Myocyte (in vitro differentiated cells): ENCODE data around the gene KHDC3L. TPM values are rescaled to one million over a fixed set of nuclear protein-coding genes. Genes with fewer than 3 reads are reported as not detected.
A peak's percentile ranks its signal among the peaks of the same experiment; 100 is the strongest.

Experiments
- DNase-seq: peaks from one replicate; pipeline ENCODE4 v3.0.0-alpha.2; 2012; ENCODE audit warnings: low read depth
- polyA plus RNA-seq: library from polyadenylated mRNA; unstranded; fragments of >200 nt; gene quantifications from one replicate; pipeline ENCODE4 v1.2.1, GENCODE V29; 2012; ENCODE audit warnings: missing spikeins
- total RNA-seq: library from RNA; depleted of rRNA; stranded (reverse); fragments of >200 nt; gene quantifications from 2 replicates; pipeline ENCODE4 v1.2.3, GENCODE V29; 2014

Gene KHDC3L
- total RNA-seq = not detected in 2 replicates
- not detected for polyA plus RNA-seq

- DNase-seq = no peak
These were observed at the start of gene KHDC3L for GRCh38 chr6:73362358-73362757. TSS of gene KHDC3L (plus strand) at chr6:73362658. CDS start at chr6:73362730, 72 bp downstream.

GRCh38 chr6:73314577-73315492 is 47.6 kb upstream of the KHDC3L start:
- DNase-seq = no peak

- DNase-seq = no peak
These were observed 39.1 kb upstream of the KHDC3L start for GRCh38 chr6:73323323-73323722.

- DNase-seq = no peak
These were observed 36.8 kb upstream of the KHDC3L start for GRCh38 chr6:73325656-73326055.

- no peak for DNase-seq
These were observed 33.7 kb upstream of the KHDC3L start for GRCh38 chr6:73328790-73329189.

GRCh38 chr6:73329201-73329600 is 33.3 kb upstream of the KHDC3L start:
- no peak for DNase-seq

- peak; percentile 13 for DNase-seq
These were observed 23.1 kb upstream of the KHDC3L start for GRCh38 chr6:73339340-73339739.

GRCh38 chr6:73340048-73340447 is 22.4 kb upstream of the KHDC3L start:
- no peak for DNase-seq

GRCh38 chr6:73341335-73341734 is 21.1 kb upstream of the KHDC3L start:
- DNase-seq = no peak

- DNase-seq = no peak
These were observed 20.3 kb upstream of the KHDC3L start for GRCh38 chr6:73342174-73342573.

- no peak for DNase-seq
These were observed 19.3 kb upstream of the KHDC3L start for GRCh38 chr6:73343164-73343563.

- DNase-seq = no peak
These were observed 13.8 kb upstream of the KHDC3L start for GRCh38 chr6:73348550-73349204.

GRCh38 chr6:73349311-73349710 is 13.1 kb upstream of the KHDC3L start:
- DNase-seq = no peak

- no peak for DNase-seq
These were observed 8.5 kb upstream of the KHDC3L start, which contains the start of gene DPPA5 for GRCh38 chr6:73353636-73354593. TSS of gene DPPA5 (minus strand) at chr6:73354276. CDS start at chr6:73354225, 51 bp downstream.

GRCh38 chr6:73362869-73363536 is 545 bp downstream of the KHDC3L start:
- DNase-seq = no peak

- no peak for DNase-seq
These were observed 1.0 kb downstream of the KHDC3L start for GRCh38 chr6:73363537-73363875.

- no peak for DNase-seq
These were observed 1.7 kb downstream of the KHDC3L start for GRCh38 chr6:73364121-73364520.

GRCh38 chr6:73364549-73364948 is 2.1 kb downstream of the KHDC3L start:
- DNase-seq = no peak

- DNase-seq = no peak
These were observed 5.4 kb downstream of the KHDC3L start for GRCh38 chr6:73367761-73368355.

- no peak for DNase-seq
These were observed 6.2 kb downstream of the KHDC3L start for GRCh38 chr6:73368675-73369074.
